Smooth muscle cell (in vitro differentiated cells): ENCODE data around the gene MKS1. TPM values are rescaled to one million over a fixed set of nuclear protein-coding genes. Genes with fewer than 3 reads are reported as not detected.

ENCODE experiments used
- DNase-seq: peaks from one replicate; lab custom pipeline; 2025; ENCODE audit not compliant: unreplicated experiment; lab: John Stamatoyannopoulos, UW
- H2AFZ ChIP-seq: fragments of 200-600 bp; sonication (generic); 2 replicates; pipeline ENCODE4 v1.6.0; 2016; ENCODE audit warnings: antibody characterized with exemption, low read depth, mild to moderate bottlenecking
- H3F3A ChIP-seq: fragments of 200-600 bp; sonication (generic); 2 replicates; pipeline ENCODE4 v1.6.0; 2017; ENCODE audit warnings: antibody characterized with exemption, low read depth
- H3K27ac ChIP-seq: fragments of 200-600 bp; sonication (generic); 2 replicates; pipeline ENCODE4 v1.5.1; 2016; ENCODE audit warnings: low read depth, mild to moderate bottlenecking
- H3K27me3 ChIP-seq: fragments of 200-600 bp; sonication (generic); 2 replicates; pipeline ENCODE4 v1.6.1; 2016; ENCODE audit warnings: low read depth, mild to moderate bottlenecking
- H3K36me3 ChIP-seq: fragments of 200-600 bp; sonication (generic); 2 replicates; pipeline ENCODE4 v1.5.1; 2016; ENCODE audit warnings: low read depth
- H3K4me1 ChIP-seq: fragments of 200-600 bp; sonication (generic); 2 replicates; pipeline ENCODE4 v1.5.1; 2016; ENCODE audit warnings: low read depth
- H3K4me2 ChIP-seq: fragments of 200-600 bp; sonication (generic); 2 replicates; pipeline ENCODE4 v1.6.0; 2016; ENCODE audit warnings: mild to moderate bottlenecking
- H3K4me3 ChIP-seq: fragments of 200-600 bp; sonication (generic); 2 replicates; pipeline ENCODE4 v1.5.1; 2016; ENCODE audit warnings: mild to moderate bottlenecking
- H3K79me2 ChIP-seq: fragments of 200-600 bp; sonication (generic); 2 replicates; pipeline ENCODE4 v1.6.0; 2016; ENCODE audit warnings: low read depth, mild to moderate bottlenecking
- H3K9ac ChIP-seq: fragments of 200-600 bp; sonication (generic); 2 replicates; pipeline ENCODE4 v1.6.0; 2016; ENCODE audit warnings: low read depth
- H3K9me3 ChIP-seq: fragments of 200-600 bp; sonication (generic); replicated peaks from 2 replicates; pipeline ENCODE4 v1.5.1; 2016; ENCODE audit warnings: low read depth
- H4K20me1 ChIP-seq: fragments of 200-600 bp; sonication (generic); 2 replicates; pipeline ENCODE4 v1.6.0; 2016; ENCODE audit warnings: low read depth
- CTCF ChIP-seq: fragments of 200-600 bp; sonication (generic); IDR thresholded peaks from 2 replicates; pipeline ENCODE4 v1.5.1; 2017; ENCODE audit warnings: borderline replicate concordance, mild to moderate bottlenecking, antibody characterized with exemption; ENCODE audit not compliant: insufficient read depth, poor library complexity, severe bottlenecking
- WGBS: methylation state at CpG from one replicate; pipeline ENCODE4 v1.1.7; 2016; ENCODE audit warnings: low lambda C conversion rate; 5-methylcytosine and 5-hydroxymethylcytosine counted together
- polyA plus RNA-seq: library from polyadenylated mRNA; unstranded; fragments of >200 nt; fragmentation: Nextera tagmentation; extraction: Ambion mirVana; gene quantifications from 2 replicates; pipeline ENCODE4 v1.2.1, GENCODE V29; 2016
- total RNA-seq: library from RNA; depleted of rRNA; stranded (reverse); fragments of >200 nt; gene quantifications from 2 replicates; pipeline ENCODE4 v1.2.3, GENCODE V29; 2014

Gene MKS1
- total and polyA plus RNA-seq, 2 experiments from 2014 or later: 15.6 to 22.8 TPM

- Histone ChIP-seq H3K9me3 (no peaks in the 10 kb centered on the region), H3K27ac (no peak overlapping the region), H3K4me3 (no peak overlapping the region), H2AFZ (no peak overlapping the region), H4K20me1 (no peaks in the 10 kb centered on the region), H3K27me3 (no peaks in the 10 kb centered on the region), H3K36me3 (no peaks in the 10 kb centered on the region), H3F3A (no peaks in the 10 kb centered on the region), H3K4me2 (no peak overlapping the region), H3K4me1 (peaks cover 5% of the 10 kb centered on the region), H3K9ac (no peak overlapping the region), H3K79me2 (no peaks in the 10 kb centered on the region)
- no peak for DNase-seq
- no peak for TF ChIP-seq CTCF
These were observed 3.4 kb downstream of the MKS1 start for GRCh38 chr17:58215685-58216084.

DNA sequence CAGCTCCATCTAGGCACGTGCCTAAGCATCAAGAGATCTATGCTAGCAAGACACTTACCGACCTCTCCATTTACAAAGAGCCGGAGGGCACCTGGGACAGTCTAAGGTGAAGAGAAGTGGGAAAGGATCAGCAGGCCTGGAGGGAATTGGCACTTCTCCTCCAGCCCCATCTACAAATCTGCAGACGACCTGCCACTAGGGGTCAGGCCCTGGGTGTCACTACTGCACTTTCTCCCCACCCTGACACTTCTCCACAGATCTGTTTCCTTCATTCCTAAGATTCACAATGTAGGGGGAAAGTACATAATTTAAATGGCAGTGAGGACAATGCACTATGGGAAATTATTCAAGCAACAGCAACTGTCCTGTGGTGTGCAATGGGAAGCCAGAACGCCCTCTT, 8.1 kb downstream of the MKS1 start:
- 79% methylated on average over 5 of the region's 5 CpGs for WGBS
- H3K36me3 ChIP-seq: no peaks in the 10 kb centered on the region
- DNase-seq: no peak

DNA sequence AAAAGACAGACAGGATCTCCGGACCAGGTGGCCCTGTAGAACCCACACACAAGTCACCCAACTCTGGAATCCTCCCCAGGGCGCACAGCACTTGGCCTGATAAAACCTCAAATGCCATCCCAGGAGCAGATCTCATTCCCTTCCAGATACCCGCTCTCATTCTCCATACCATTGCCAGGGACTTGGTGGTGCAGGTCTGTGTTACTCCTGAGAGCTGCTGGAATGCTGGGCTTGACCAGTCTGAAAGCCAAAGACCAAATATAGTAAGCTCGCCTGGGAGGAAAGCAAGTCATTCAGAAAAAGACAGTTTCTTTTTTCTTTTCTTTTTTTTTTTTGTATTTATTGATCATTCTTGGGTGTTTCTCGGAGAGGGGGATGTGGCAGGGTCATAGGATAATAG, 10.7 kb downstream of the MKS1 start:
- no peaks in the 10 kb centered on the region for H3K27me3 ChIP-seq
- H3K27ac ChIP-seq: no peak overlapping the region
- no peak overlapping the region for H3K9ac ChIP-seq
- WGBS: 91% methylated on average over 5 of the region's 5 CpGs
- TF ChIP-seq CTCF: no peak
- no peaks in the 10 kb centered on the region for H4K20me1 ChIP-seq
- no peaks in the 10 kb centered on the region for H3K79me2 ChIP-seq
- H3K4me1 ChIP-seq: no peaks in the 10 kb centered on the region
- H3K4me2 ChIP-seq: no peak overlapping the region
- no peak for DNase-seq
- no peaks in the 10 kb centered on the region for H3F3A ChIP-seq
- no peaks in the 10 kb centered on the region for H3K9me3 ChIP-seq
- no peak overlapping the region for H2AFZ ChIP-seq
- H3K4me3 ChIP-seq: no peak overlapping the region
- H3K36me3 ChIP-seq: no peaks in the 10 kb centered on the region

More for the DNA sequence above, 8.1 kb downstream of the MKS1 start:
- H3K27ac ChIP-seq: no peak overlapping the region
- H3K4me1 ChIP-seq: no peaks in the 10 kb centered on the region
- no peak overlapping the region for H3K9ac ChIP-seq
- TF ChIP-seq CTCF: peak; percentile 5
- no peaks in the 10 kb centered on the region for H3K79me2 ChIP-seq
- H3K27me3 ChIP-seq: no peaks in the 10 kb centered on the region
- no peak overlapping the region for H3K4me2 ChIP-seq
- no peaks in the 10 kb centered on the region for H4K20me1 ChIP-seq
- H3F3A ChIP-seq: no peaks in the 10 kb centered on the region
- no peaks in the 10 kb centered on the region for H3K9me3 ChIP-seq
- no peak overlapping the region for H2AFZ ChIP-seq
- H3K4me3 ChIP-seq: no peak overlapping the region

GRCh38 chr17:58207451-58207850, 11.6 kb downstream of the MKS1 start:
- H3K9me3 ChIP-seq: no peaks in the 10 kb centered on the region
- H3K4me3 ChIP-seq: no peak overlapping the region
- WGBS: 100% methylated on average over 3 of the region's 3 CpGs
- no peaks in the 10 kb centered on the region for H3F3A ChIP-seq
- no peaks in the 10 kb centered on the region for H3K79me2 ChIP-seq
- no peak overlapping the region for H3K9ac ChIP-seq
- H3K4me1 ChIP-seq: no peaks in the 10 kb centered on the region
- no peak overlapping the region for H2AFZ ChIP-seq
- no peak overlapping the region for H3K27ac ChIP-seq
- no peaks in the 10 kb centered on the region for H4K20me1 ChIP-seq
- DNase-seq: no peak
- TF ChIP-seq CTCF: no peak
- H3K27me3 ChIP-seq: no peaks in the 10 kb centered on the region
- H3K4me2 ChIP-seq: no peak overlapping the region
- H3K36me3 ChIP-seq: no peaks in the 10 kb centered on the region
